MM.1S (cell line): ENCODE data around the gene FOXG1.

ENCODE experiments used
- EZH2 ChIP-seq: fragments of 300-600 bp; sonication (generic); optimal IDR thresholded peaks from 2 replicates; pipeline ENCODE3; 2017; ENCODE audit warnings: low read depth, mild to moderate bottlenecking, antibody characterized with exemption, low read length, mixed read lengths
- TF ChIP-seq, protein P1 (sequence below): fragments of 300-600 bp; sonication (generic); IDR thresholded peaks from 2 replicates; pipeline ENCODE4 v1.5.1; 2016; ENCODE audit warnings: antibody characterized with exemption, low read length, mixed read lengths

DNA sequence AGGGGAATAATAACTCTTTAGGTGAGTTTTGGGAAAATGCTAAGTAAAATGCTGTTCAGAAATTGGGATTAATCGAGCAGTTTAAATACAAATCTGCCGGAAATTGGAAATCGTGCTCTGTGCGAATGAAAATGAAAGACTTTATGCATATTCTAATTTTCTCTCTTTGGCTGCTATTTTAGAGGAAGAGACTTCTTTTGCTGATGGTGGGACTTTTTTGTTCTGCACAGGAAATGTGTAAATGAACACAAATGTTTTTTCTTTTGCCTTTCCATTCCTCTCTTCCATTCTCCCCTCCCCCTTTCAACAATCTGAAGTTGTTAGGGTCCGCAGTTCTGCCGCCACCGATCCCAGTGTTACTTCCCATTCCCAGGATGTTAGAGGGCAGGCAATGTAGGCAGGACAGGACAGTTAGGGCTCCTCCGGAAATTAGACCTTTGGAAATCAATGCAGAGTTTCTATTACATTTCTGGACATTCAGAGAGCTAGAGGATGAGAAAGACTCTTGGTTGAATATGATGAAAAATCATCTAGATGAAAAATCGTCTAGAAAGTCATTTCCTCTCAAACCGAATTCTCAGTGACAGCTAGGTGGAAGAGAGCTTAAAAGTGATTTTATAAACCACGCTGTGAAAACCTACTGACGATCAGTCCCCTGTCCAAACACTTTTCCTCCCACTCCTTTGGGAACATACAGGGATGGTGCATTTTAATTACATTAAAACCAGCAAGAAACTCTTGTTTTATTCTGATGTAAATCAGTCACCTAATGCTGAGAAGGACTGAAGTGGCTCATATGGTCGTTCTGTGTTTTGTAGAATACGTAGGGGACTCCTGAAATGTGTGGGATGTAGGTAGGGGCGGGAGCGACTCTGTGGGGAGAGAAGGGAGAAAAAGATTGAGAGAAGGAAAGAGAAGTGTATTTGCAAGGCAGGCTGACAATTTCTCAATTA lies 17.8 kb downstream of the FOXG1 start:
- TF ChIP-seq, protein P1, sequence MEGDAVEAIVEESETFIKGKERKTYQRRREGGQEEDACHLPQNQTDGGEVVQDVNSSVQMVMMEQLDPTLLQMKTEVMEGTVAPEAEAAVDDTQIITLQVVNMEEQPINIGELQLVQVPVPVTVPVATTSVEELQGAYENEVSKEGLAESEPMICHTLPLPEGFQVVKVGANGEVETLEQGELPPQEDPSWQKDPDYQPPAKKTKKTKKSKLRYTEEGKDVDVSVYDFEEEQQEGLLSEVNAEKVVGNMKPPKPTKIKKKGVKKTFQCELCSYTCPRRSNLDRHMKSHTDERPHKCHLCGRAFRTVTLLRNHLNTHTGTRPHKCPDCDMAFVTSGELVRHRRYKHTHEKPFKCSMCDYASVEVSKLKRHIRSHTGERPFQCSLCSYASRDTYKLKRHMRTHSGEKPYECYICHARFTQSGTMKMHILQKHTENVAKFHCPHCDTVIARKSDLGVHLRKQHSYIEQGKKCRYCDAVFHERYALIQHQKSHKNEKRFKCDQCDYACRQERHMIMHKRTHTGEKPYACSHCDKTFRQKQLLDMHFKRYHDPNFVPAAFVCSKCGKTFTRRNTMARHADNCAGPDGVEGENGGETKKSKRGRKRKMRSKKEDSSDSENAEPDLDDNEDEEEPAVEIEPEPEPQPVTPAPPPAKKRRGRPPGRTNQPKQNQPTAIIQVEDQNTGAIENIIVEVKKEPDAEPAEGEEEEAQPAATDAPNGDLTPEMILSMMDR, result no peak
- TF ChIP-seq EZH2, result no peak
